Measurements from ENCODE around the gene KYAT1. TPM values are rescaled to one million over a fixed set of nuclear protein-coding genes. Genes with fewer than 3 reads are reported as not detected.

KYAT1 gene
- total RNA-seq, 1 experiment from 2014 or later: 7.7 TPM

- peak; percentile 71 for DNase-seq (ENCODE audit: low read depth)
Observed at GRCh38 chr9:128786681-128787601, 94.8 kb downstream of the KYAT1 start, which contains the start of gene TBC1D13. TSS of gene TBC1D13 (plus strand) at chr9:128787253. CDS start at chr9:128787354, 101 bp downstream.

- no peak for DNase-seq (ENCODE audit: low read depth)
Observed at GRCh38 chr9:128785427-128785826, 96.3 kb downstream of the KYAT1 start.

Other genes with a start within 250 kb of the KYAT1 start
- 134 and 149 TPM in 2 replicates for gene DYNC2I2, start 225.1 kb downstream of the KYAT1 start, total RNA-seq (2014; rRNA removed; shearing (Covaris generic))
- gene SET, start 192.7 kb downstream of the KYAT1 start, total RNA-seq (2014; rRNA removed; shearing (Covaris generic)): 595 and 720 TPM in 2 replicates
- gene PKN3, start 179.4 kb downstream of the KYAT1 start, total RNA-seq (2014; rRNA removed; shearing (Covaris generic)): 4.8 TPM in 2 replicates
- gene ZDHHC12, start 157.8 kb downstream of the KYAT1 start, total RNA-seq (2014; rRNA removed; shearing (Covaris generic)): 61.1 and 88.3 TPM in 2 replicates
- gene ZER1, start 110.0 kb downstream of the KYAT1 start, total RNA-seq (2014; rRNA removed; shearing (Covaris generic)): 6.6 and 12.3 TPM in 2 replicates
- gene TBC1D13, start 94.7 kb downstream of the KYAT1 start, total RNA-seq (2014; rRNA removed; shearing (Covaris generic)): 19.2 and 23.9 TPM in 2 replicates
- 22.0 and 29.3 TPM in 2 replicates for gene ENDOG, start 63.5 kb downstream of the KYAT1 start, total RNA-seq (2014; rRNA removed; shearing (Covaris generic))
- gene SPOUT1, start 52.2 kb downstream of the KYAT1 start, total RNA-seq (2014; rRNA removed; shearing (Covaris generic)): 32.2 and 36.0 TPM in 2 replicates
- gene LRRC8A, start 183 bp upstream of the KYAT1 start, total RNA-seq (2014; rRNA removed; shearing (Covaris generic)): 65.0 and 71.5 TPM in 2 replicates
- 0.16 TPM in 1 of 2 replicates, not detected in the other for gene PHYHD1, start 39.0 kb upstream of the KYAT1 start, total RNA-seq (2014; rRNA removed; shearing (Covaris generic))
- 23.4 and 29.1 TPM in 2 replicates for gene DOLK, start 65.7 kb upstream of the KYAT1 start, total RNA-seq (2014; rRNA removed; shearing (Covaris generic))
- 51.8 and 63.6 TPM in 2 replicates for gene NUP188, start 65.7 kb upstream of the KYAT1 start, total RNA-seq (2014; rRNA removed; shearing (Covaris generic))
- 46.6 and 48.5 TPM in 2 replicates for gene SH3GLB2, start 146.4 kb upstream of the KYAT1 start, total RNA-seq (2014; rRNA removed; shearing (Covaris generic))
- 12.8 and 13.7 TPM in 2 replicates for gene MIGA2, start 154.7 kb upstream of the KYAT1 start, total RNA-seq (2014; rRNA removed; shearing (Covaris generic))
- 20.5 and 23.8 TPM in 2 replicates for gene DOLPP1, start 199.2 kb upstream of the KYAT1 start, total RNA-seq (2014; rRNA removed; shearing (Covaris generic))
- 13.4 and 18.4 TPM in 2 replicates for gene CRAT, start 228.8 kb upstream of the KYAT1 start, total RNA-seq (2014; rRNA removed; shearing (Covaris generic))
- 167 and 214 TPM in 2 replicates for gene PTPA, start 229.5 kb upstream of the KYAT1 start, total RNA-seq (2014; rRNA removed; shearing (Covaris generic))

All from HT1080 (cell line).